ENCODE data around the gene TMEM259.

- TF ChIP-seq CTCF (IDR thresholded peaks at IDR 0.05): no peak
- TF ChIP-seq POLR2AphosphoS5 (IDR thresholded peaks at IDR 0.05): no peak
- no peak for TF ChIP-seq POLR2A (IDR thresholded peaks at IDR 0.05)
Observed at GRCh38 chr19:1058112-1058511, 37.2 kb upstream of the TMEM259 start.
